K562 (cell line): ENCODE measurements around the gene ZEB2. TPM values are rescaled to one million over a fixed set of nuclear protein-coding genes. Genes with fewer than 3 reads are reported as not detected.
A peak's percentile ranks its signal among the peaks of the same experiment; 100 is the strongest.

ENCODE experiments used
- CCNT2 ChIP-seq: IDR thresholded peaks from 2 replicates; pipeline ENCODE4 v1.6.1; 2011; ENCODE audit warnings: borderline replicate concordance, low read depth, mild to moderate bottlenecking, moderate library complexity, mixed read lengths, low read length; ENCODE audit not compliant: insufficient read length; ENCODE audit errors: extremely low read depth
- NUFIP1 ChIP-seq: fragments of 450-650 bp; IDR thresholded peaks from 2 replicates; pipeline ENCODE4 v1.6.1; 2018; ENCODE audit not compliant: partially characterized antibody
- PTTG1 ChIP-seq: fragments of 450-650 bp; IDR thresholded peaks from 2 replicates; pipeline ENCODE4 v1.6.1; 2016; ENCODE audit warnings: low read depth, mild to moderate bottlenecking, missing genetic modification characterization, missing compliant biosample characterization
- RBFOX2 ChIP-seq: fragments of 200-400 bp; formaldehyde crosslinking; IDR thresholded peaks from 2 replicates; pipeline ENCODE4 v1.6.1; 2017; ENCODE audit warnings: low read depth, mild to moderate bottlenecking, low read length, moderate library complexity
- RUNX1 ChIP-seq: sonication (generic); IDR thresholded peaks from 2 replicates; pipeline ENCODE4 v1.6.1; 2016; ENCODE audit warnings: antibody characterized with exemption, low read depth
- SMARCA4 ChIP-seq: fragments of 450-650 bp; IDR thresholded peaks from 2 replicates; pipeline ENCODE4 v1.6.1; 2016
- SNRNP70 ChIP-seq: fragments of 200-400 bp; formaldehyde crosslinking; optimal IDR thresholded peaks from 2 replicates; pipeline ENCODE3; 2017; ENCODE audit warnings: low read depth, low read length
- SRSF9 ChIP-seq: fragments of 200-400 bp; formaldehyde crosslinking; IDR thresholded peaks from 2 replicates; pipeline ENCODE4 v1.6.1; 2017; ENCODE audit warnings: low read depth, low read length, borderline replicate concordance
- ZNF445 ChIP-seq: fragments of 250-450 bp; sonication (Bioruptor Pico); IDR thresholded peaks from 2 replicates; pipeline ENCODE4 v1.4.0; 2020; ENCODE audit warnings: low read depth, mild to moderate bottlenecking, moderate library complexity
- polyA plus RNA-seq, 8 experiments: library from polyadenylated mRNA; depleted of rRNA in 4 of 8; stranded (reverse) in 5 of 8; unstranded in 3 of 8; fragments of >200 nt; fragmentation: Nextera tagmentation in 2 of 8; fragmentation: Illumina TruSeq in 1 of 8; extraction: Ambion mirVana in 2 of 8; extraction: Trizol in 1 of 8; gene quantifications; 2 replicates each; pipeline versions ENCODE4 v1.2.1 to v1.2.3, GENCODE V29; 2011 to 2014; ENCODE audit warnings: inconsistent platforms in 1 of 8, missing spikeins in 1 of 8
- total RNA-seq, 7 experiments: library from RNA; depleted of rRNA in 6 of 7; stranded (reverse); fragments of >200 nt in 6 of 7; fragmentation: Illumina TruSeq in 2 of 7; extraction: Trizol in 2 of 7; gene quantifications; 2 replicates each; pipeline versions ENCODE4 v1.2.1 to v1.2.3, GENCODE V29; 2011 to 2021; ENCODE audit warnings: low replicate concordance in 1 of 7
- TF ChIP-seq, protein P1 (sequence below): fragments of 200-800 bp; sonication (Bioruptor generic); IDR thresholded peaks from 2 replicates; pipeline ENCODE4 v1.6.1; 2017; ENCODE audit warnings: missing genetic modification characterization, missing compliant biosample characterization
- TF ChIP-seq, protein P2 (sequence below), 2 experiments: fragments of 450-650 bp; IDR thresholded peaks; 2 replicates each; pipeline ENCODE4 v1.6.1; 2018; ENCODE audit warnings: mild to moderate bottlenecking in 2 of 2, low read depth in 1 of 2; ENCODE audit not compliant: partially characterized antibody in 2 of 2
- TF ChIP-seq, protein P3 (sequence below), 2 experiments: fragments of 450-650 bp; IDR thresholded peaks; 2 replicates each; pipeline ENCODE4 v1.6.1; 2016
- TF ChIP-seq, protein P4 (sequence below): fragments of 450-650 bp; IDR thresholded peaks from 2 replicates; pipeline ENCODE4 v1.7.0; 2016; ENCODE audit warnings: borderline replicate concordance

ZEB2 gene
- total and polyA plus RNA-seq, 9 of the 15 experiments (the other 6 are each of a cell fraction or from before 2014, with no cell fraction given) = 15.1 to 113 (median 72.3) TPM

DNA sequence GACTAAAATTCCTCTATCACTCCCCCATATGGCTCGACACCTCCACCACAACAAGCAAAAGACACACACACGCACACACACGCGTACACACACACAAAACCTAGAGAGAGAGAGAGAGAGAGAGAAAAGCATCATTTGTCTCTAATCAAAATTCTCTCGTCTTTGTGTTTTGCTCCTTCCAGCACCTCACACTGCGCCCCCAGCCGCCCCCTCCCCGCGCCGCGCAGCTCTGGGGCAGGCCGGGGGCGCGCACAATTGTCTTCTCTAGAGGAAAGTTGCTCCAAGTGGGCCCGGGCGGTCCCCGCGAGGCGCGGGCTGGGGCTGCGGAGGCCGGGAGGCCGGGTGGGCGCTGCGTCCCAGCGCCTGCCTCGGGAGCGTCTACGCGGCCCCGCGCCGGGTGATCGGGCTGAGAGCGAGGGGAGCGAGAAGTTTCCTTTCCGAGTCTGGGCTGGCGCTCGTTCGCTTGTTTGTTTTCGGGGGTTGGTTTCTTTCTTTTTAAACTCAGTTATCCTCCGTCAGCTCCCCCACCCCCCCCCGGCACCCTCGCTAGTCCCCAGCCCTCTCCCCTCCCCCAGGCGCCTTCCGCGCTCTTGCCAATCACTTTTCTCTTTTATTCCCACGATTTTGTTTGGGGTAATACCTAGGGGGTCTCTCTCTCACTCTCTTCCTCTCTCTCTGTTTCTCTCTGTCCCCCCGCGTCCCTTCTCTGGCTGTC is 4.1 kb downstream of the ZEB2 start (continued):
- no peak for TF ChIP-seq ZNF445 (CRISPR knock-in tag)
- TF ChIP-seq, protein P1, sequence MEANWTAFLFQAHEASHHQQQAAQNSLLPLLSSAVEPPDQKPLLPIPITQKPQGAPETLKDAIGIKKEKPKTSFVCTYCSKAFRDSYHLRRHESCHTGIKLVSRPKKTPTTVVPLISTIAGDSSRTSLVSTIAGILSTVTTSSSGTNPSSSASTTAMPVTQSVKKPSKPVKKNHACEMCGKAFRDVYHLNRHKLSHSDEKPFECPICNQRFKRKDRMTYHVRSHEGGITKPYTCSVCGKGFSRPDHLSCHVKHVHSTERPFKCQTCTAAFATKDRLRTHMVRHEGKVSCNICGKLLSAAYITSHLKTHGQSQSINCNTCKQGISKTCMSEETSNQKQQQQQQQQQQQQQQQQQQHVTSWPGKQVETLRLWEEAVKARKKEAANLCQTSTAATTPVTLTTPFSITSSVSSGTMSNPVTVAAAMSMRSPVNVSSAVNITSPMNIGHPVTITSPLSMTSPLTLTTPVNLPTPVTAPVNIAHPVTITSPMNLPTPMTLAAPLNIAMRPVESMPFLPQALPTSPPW (CRISPR knock-in tag) = peak; percentile 63
- TF ChIP-seq, protein P2, sequence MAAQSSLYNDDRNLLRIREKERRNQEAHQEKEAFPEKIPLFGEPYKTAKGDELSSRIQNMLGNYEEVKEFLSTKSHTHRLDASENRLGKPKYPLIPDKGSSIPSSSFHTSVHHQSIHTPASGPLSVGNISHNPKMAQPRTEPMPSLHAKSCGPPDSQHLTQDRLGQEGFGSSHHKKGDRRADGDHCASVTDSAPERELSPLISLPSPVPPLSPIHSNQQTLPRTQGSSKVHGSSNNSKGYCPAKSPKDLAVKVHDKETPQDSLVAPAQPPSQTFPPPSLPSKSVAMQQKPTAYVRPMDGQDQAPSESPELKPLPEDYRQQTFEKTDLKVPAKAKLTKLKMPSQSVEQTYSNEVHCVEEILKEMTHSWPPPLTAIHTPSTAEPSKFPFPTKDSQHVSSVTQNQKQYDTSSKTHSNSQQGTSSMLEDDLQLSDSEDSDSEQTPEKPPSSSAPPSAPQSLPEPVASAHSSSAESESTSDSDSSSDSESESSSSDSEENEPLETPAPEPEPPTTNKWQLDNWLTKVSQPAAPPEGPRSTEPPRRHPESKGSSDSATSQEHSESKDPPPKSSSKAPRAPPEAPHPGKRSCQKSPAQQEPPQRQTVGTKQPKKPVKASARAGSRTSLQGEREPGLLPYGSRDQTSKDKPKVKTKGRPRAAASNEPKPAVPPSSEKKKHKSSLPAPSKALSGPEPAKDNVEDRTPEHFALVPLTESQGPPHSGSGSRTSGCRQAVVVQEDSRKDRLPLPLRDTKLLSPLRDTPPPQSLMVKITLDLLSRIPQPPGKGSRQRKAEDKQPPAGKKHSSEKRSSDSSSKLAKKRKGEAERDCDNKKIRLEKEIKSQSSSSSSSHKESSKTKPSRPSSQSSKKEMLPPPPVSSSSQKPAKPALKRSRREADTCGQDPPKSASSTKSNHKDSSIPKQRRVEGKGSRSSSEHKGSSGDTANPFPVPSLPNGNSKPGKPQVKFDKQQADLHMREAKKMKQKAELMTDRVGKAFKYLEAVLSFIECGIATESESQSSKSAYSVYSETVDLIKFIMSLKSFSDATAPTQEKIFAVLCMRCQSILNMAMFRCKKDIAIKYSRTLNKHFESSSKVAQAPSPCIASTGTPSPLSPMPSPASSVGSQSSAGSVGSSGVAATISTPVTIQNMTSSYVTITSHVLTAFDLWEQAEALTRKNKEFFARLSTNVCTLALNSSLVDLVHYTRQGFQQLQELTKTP (IDR thresholded peaks at IDR 0.05; ENCODE audit: low read depth in 1 of 2, partially characterized antibody in 2 of 2) = peak in 1 of 2 experiments; percentile 64
- TF ChIP-seq SMARCA4 = 0 out of 2 replicates have a peak, but pooled peaks have one; percentile 32
- TF ChIP-seq CCNT2 = peak; percentile 56
- TF ChIP-seq, protein P3, sequence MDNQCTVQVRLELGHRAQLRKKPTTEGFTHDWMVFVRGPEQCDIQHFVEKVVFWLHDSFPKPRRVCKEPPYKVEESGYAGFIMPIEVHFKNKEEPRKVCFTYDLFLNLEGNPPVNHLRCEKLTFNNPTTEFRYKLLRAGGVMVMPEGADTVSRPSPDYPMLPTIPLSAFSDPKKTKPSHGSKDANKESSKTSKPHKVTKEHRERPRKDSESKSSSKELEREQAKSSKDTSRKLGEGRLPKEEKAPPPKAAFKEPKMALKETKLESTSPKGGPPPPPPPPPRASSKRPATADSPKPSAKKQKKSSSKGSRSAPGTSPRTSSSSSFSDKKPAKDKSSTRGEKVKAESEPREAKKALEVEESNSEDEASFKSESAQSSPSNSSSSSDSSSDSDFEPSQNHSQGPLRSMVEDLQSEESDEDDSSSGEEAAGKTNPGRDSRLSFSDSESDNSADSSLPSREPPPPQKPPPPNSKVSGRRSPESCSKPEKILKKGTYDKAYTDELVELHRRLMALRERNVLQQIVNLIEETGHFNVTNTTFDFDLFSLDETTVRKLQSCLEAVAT (IDR thresholded peaks at IDR 0.05) = peak; percentile 94 to 95
- TF ChIP-seq, protein P4, sequence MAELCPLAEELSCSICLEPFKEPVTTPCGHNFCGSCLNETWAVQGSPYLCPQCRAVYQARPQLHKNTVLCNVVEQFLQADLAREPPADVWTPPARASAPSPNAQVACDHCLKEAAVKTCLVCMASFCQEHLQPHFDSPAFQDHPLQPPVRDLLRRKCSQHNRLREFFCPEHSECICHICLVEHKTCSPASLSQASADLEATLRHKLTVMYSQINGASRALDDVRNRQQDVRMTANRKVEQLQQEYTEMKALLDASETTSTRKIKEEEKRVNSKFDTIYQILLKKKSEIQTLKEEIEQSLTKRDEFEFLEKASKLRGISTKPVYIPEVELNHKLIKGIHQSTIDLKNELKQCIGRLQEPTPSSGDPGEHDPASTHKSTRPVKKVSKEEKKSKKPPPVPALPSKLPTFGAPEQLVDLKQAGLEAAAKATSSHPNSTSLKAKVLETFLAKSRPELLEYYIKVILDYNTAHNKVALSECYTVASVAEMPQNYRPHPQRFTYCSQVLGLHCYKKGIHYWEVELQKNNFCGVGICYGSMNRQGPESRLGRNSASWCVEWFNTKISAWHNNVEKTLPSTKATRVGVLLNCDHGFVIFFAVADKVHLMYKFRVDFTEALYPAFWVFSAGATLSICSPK = no peak
- no peak for TF ChIP-seq RUNX1
- TF ChIP-seq SRSF9 = no peak
- no peak for TF ChIP-seq NUFIP1
- TF ChIP-seq PTTG1 = no peak
- TF ChIP-seq RBFOX2 = peak; percentile 93
- no peak for TF ChIP-seq SNRNP70
